Thyroid gland (tissue), 4 donors: Measurements from ENCODE around the gene SUMF1. TPM values are rescaled to one million over a fixed set of nuclear protein-coding genes. Genes with fewer than 3 reads are reported as not detected.

ENCODE experiments used
- DNase-seq, 2 donors: peaks; one replicate each; pipeline ENCODE4 v3.0.0-alpha.2; 2019
- H3K27ac ChIP-seq, 3 donors: fragments of 200-600 bp; sonication (generic); 1 replicate in 2 of 3; 2 replicates in 1 of 3; pipeline ENCODE4 v1.5.1; 2016 to 2019; ENCODE audit warnings: mild to moderate bottlenecking in 1 of 3, moderate library complexity in 1 of 3
- H3K27me3 ChIP-seq: fragments of 200-600 bp; sonication (generic); one replicate; pipeline ENCODE4 v1.5.1; 2019
- H3K36me3 ChIP-seq, 2 donors: fragments of 200-600 bp; sonication (generic); one replicate each; pipeline ENCODE4 v1.5.1; 2016 to 2019
- H3K4me1 ChIP-seq, 2 donors: fragments of 200-600 bp; sonication (generic); one replicate each; pipeline ENCODE4 v1.5.1; 2017 to 2019
- H3K4me3 ChIP-seq, 3 donors: fragments of 200-600 bp; sonication (generic); replicated peaks in 1 of 3; 1 replicate in 2 of 3; 2 replicates in 1 of 3; pipeline ENCODE4 v1.5.1; 2016; ENCODE audit warnings: mild to moderate bottlenecking in 1 of 3
- H3K9me3 ChIP-seq: fragments of 200-600 bp; sonication (generic); one replicate; pipeline ENCODE4 v1.5.1; 2017
- CTCF ChIP-seq, 6 experiments: fragments of 200-600 bp in 3 of 6; fragments of 450-650 bp in 3 of 6; sonication (generic) in 3 of 6; IDR thresholded peaks; one replicate each; pipeline ENCODE4 v1.5.1; 2016 to 2019; ENCODE audit warnings: antibody characterized with exemption in 6 of 6, mild to moderate bottlenecking in 2 of 6, inconsistent platforms in 1 of 6, moderate library complexity in 1 of 6
- POLR2A ChIP-seq, 2 donors: fragments of 450-650 bp; IDR thresholded peaks; one replicate each; pipeline ENCODE4 v1.6.1; 2017; ENCODE audit warnings: antibody characterized with exemption in 2 of 2, mild to moderate bottlenecking in 2 of 2, moderate library complexity in 1 of 2
- WGBS, 2 donors: methylation state at CpG; one replicate each; pipeline ENCODE4 v1.1.5; 2017; 5-methylcytosine and 5-hydroxymethylcytosine counted together
- intact Hi-C: fragments of 100-400 bp; cut with DNase I; formaldehyde crosslinking; loops from one replicate; pipeline ENCODE4 v1.15.1; 2023
- total RNA-seq, 4 donors: library from RNA; depleted of rRNA; stranded (reverse); fragments of >200 nt; gene quantifications; one replicate each; pipeline ENCODE4 v1.2.3, GENCODE V29; 2016

The SUMF1 gene
- total RNA-seq, 4 donors from 2014 or later = 58.8 to 98.3 (median 74.5) TPM

DNA sequence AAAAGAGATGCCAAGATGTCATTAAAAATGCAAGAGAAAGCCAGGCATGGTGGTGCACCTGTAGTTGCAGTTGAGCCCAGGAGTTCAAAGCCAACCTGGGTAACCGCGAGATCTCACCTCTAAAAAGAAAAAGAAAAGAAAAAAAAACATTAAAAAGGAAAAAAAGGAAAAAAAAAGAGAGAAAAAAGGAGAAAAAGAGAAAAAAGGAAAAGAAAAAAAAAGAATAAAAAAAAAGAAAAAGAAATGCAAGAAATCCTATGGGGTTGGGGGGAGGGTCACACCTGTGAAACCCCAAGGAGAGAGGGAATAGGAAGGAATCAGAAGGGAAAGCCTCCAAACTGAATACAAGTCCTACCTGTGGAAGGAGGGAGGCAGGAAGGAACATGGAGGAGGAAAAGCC, 5.2 kb upstream of the SUMF1 start:
- peaks cover 7 to 25% of the 10 kb centered on the region in 2 donors for H3K4me1 ChIP-seq
- intact Hi-C loops = no loop called here
- peak overlapping the region in 1 of 3 donors; percentile 5 for H3K27ac ChIP-seq
- H3K4me3 ChIP-seq = no peak overlapping the region
- no peak for DNase-seq
- no peaks in the 10 kb centered on the region for H3K9me3 ChIP-seq
- H3K27me3 ChIP-seq = no peaks in the 10 kb centered on the region
- WGBS, 2 donors = 90 to 97% methylated on average over 2 of the region's 2 CpGs
- TF ChIP-seq POLR2A (IDR thresholded peaks at IDR 0.05) = no peak
- no peaks in the 10 kb centered on the region for H3K36me3 ChIP-seq

- Histone ChIP-seq H3K4me1 (peaks cover 7 to 25% of the 10 kb centered on the region in 2 donors), H3K36me3 (no peaks in the 10 kb centered on the region), H3K4me3 (no peak overlapping the region), H3K9me3 (no peaks in the 10 kb centered on the region), H3K27me3 (no peaks in the 10 kb centered on the region), H3K27ac (peak overlapping the region in 1 of 3 donors; percentile 5)
- WGBS, 2 donors = 10 to 20% methylated on average over 1 of the region's 1 CpG
- peak; percentile 57 to 77 for DNase-seq
- intact Hi-C loops = no loop called here
- TF ChIP-seq POLR2A (IDR thresholded peaks at IDR 0.05) (no peak), CTCF (IDR thresholded peaks at IDR 0.05) (no peak)
Measured at GRCh38 chr3:4471907-4472306, 4.8 kb upstream of the SUMF1 start.

DNA sequence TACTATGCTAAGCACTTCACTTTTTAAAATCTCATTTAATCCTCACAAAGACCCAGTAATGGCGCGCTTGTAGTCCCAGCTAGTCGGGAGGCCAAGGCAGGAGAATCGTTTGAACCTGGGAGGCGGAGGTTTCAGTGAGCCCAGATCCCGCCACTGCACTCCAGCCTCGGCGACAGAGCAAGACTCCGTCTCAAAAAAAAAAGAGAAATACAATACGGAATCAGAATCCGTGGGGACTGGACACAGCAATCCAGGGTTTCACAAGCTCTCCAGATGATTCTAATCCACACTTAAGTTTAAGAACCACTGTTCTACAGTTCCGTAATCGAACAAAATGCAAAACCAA, 426 bp upstream of the SUMF1 start:
- H3K4me3 ChIP-seq = peak overlapping the region; percentile 62 to 93 (median 86)
- no peak for TF ChIP-seq CTCF (IDR thresholded peaks at IDR 0.05)
- no peak for TF ChIP-seq POLR2A (IDR thresholded peaks at IDR 0.05)
- peak overlapping the region; percentile 57 to 90 (median 57) for H3K27ac ChIP-seq
- no peaks in the 10 kb centered on the region for H3K27me3 ChIP-seq
- H3K4me1 ChIP-seq = peaks cover 4 to 21% of the 10 kb centered on the region in 2 donors
- no peaks in the 10 kb centered on the region for H3K9me3 ChIP-seq
- no peak for DNase-seq
- H3K36me3 ChIP-seq = no peaks in the 10 kb centered on the region
- intact Hi-C loops = loop anchor here (10.0 kb wide), 1 partner anchor 167 kb away; no protein-coding TSS in a partner anchor
- 73 to 77% methylated on average over 13 of the region's 13 CpGs for WGBS, 2 donors

DNA sequence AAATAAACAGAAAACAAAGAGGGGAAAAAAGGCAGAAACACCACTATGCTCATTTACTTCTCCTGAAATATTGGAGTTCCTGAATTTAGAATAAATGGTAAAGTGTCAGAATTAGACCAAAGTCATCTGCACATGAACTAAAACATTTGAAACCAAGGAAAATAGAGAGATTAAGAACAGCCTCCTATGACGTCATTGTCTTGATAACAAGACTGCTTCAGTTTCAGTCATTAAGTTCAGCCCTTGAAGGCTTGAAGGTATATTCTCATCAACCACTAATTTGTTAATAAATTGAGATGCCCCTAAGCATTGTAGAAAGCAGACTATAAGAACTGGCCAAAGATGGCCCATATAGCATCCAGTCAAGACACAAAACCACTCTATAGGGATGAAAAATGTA, 2.5 kb downstream of the SUMF1 start:
- TF ChIP-seq CTCF (IDR thresholded peaks at IDR 0.05) = no peak
- no peak for TF ChIP-seq POLR2A (IDR thresholded peaks at IDR 0.05)
- H3K36me3 ChIP-seq = no peaks in the 10 kb centered on the region
- no peaks in the 10 kb centered on the region for H3K27me3 ChIP-seq
- DNase-seq = no peak
- no peak overlapping the region for H3K27ac ChIP-seq
- H3K9me3 ChIP-seq = no peaks in the 10 kb centered on the region
- WGBS, 2 donors = 77 to 85% methylated on average over 1 of the region's 1 CpG
- intact Hi-C loops = loop anchor here (10.0 kb wide), 1 partner anchor 170 kb away; no protein-coding TSS in a partner anchor
- no peak overlapping the region for H3K4me3 ChIP-seq
- peaks cover 4 to 9% of the 10 kb centered on the region in 2 donors for H3K4me1 ChIP-seq

DNA sequence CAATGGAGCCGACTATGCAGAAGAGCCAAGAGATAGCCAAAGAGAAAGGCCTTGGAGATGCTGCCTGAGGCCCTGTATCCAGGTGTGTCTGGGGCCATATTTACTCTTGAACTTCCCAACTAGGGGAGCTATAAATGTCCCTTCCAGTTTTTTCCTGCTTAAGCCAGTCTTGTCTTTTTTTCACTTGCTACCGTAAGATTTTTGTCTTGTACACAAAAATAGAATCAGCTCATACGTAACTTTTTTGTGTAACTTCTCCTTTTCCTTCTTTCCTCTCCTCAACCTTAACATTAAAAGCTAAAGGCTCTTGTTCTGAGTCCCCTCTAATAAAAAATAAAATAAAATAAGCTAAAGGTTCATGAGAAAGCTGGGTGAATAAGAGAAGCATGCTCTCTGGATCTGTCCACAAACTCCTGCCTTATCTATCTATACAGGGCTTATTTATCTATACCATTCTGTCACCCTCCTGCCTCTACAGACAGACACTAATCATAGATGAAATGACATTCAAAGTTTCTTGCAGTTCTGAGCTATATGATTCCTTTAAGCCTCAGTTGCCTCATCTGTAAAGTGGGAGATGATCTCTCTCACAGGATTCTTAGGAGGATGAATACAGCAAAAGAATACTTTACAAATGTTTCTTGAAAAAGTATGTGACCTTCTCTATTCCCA, 4.6 kb downstream of the SUMF1 start:
- no peaks in the 10 kb centered on the region for H3K9me3 ChIP-seq
- H3K27ac ChIP-seq = no peak overlapping the region
- no peak for DNase-seq
- H3K4me3 ChIP-seq = no peak overlapping the region
- 96% methylated on average over 3 of the region's 3 CpGs for WGBS, 2 donors
- no peaks in the 10 kb centered on the region for H3K36me3 ChIP-seq
- intact Hi-C loops = loop anchor here (10.0 kb wide), 1 partner anchor 172 kb away; no protein-coding TSS in a partner anchor
- H3K27me3 ChIP-seq = no peaks in the 10 kb centered on the region
- no peak for TF ChIP-seq POLR2A (IDR thresholded peaks at IDR 0.05)
- peaks cover 4 to 7% of the 10 kb centered on the region in 2 donors for H3K4me1 ChIP-seq

- no peak for TF ChIP-seq CTCF (IDR thresholded peaks at IDR 0.05)
- TF ChIP-seq POLR2A (IDR thresholded peaks at IDR 0.05) = no peak
- Histone ChIP-seq H3K27me3 (no peaks in the 10 kb centered on the region), H3K4me3 (no peak overlapping the region), H3K27ac (no peak overlapping the region), H3K36me3 (no peaks in the 10 kb centered on the region), H3K4me1 (peaks cover 4 to 5% of the 10 kb centered on the region in 2 donors), H3K9me3 (no peaks in the 10 kb centered on the region)
- 77% methylated on average over 2 of the region's 2 CpGs for WGBS, 2 donors
- no peak for DNase-seq
- intact Hi-C loops = loop anchor here (10.0 kb wide), 1 partner anchor 173 kb away; no protein-coding TSS in a partner anchor
Measured at GRCh38 chr3:4461468-4462090, 5.5 kb downstream of the SUMF1 start.
